Measurements from ENCODE around the gene MBD2.
"Not testable (repeated sequence)": the region's sequence is repeated elsewhere in the genome, so short reads cannot be mapped to it uniquely, and the experiment has no call there.

Gene MBD2, protein sequence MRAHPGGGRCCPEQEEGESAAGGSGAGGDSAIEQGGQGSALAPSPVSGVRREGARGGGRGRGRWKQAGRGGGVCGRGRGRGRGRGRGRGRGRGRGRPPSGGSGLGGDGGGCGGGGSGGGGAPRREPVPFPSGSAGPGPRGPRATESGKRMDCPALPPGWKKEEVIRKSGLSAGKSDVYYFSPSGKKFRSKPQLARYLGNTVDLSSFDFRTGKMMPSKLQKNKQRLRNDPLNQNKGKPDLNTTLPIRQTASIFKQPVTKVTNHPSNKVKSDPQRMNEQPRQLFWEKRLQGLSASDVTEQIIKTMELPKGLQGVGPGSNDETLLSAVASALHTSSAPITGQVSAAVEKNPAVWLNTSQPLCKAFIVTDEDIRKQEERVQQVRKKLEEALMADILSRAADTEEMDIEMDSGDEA

GRCh38 chr18:54224379-54225014 is at the start of gene MBD2:
TSS of gene MBD2 (minus strand) at chr18:54224669. CDS start at chr18:54224559, 110 bp downstream.
- peak; percentile 92 for DNase-seq (ENCODE audit: low read depth)

- peak; percentile 12 for DNase-seq (ENCODE audit: low read depth)
Observed at GRCh38 chr18:54269893-54270844, 45.7 kb upstream of the MBD2 start.

- no peak for DNase-seq (ENCODE audit: low read depth)
Observed at GRCh38 chr18:54268751-54269150, 44.3 kb upstream of the MBD2 start.

DNA sequence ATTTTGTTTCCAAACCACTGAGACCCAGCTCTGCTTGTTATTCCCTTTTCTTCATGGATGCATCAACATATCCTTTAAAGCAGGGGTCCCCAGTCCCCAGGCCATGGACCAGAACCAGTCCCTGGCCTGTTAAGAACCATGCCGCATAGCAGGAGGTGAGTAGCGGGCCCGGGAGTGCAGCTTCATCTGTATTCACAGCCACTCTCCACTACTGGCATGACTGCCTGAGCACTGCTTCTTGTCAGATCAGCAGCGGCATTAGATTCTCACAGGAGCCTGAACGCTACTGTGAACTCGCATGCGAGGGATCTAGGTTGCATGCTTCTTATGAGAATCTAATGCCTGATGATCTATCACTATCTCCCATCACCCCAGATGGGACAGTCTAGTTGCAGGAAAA is 43.2 kb upstream of the MBD2 start:
- DNase-seq (ENCODE audit: low read depth) = no peak

GRCh38 chr18:54263904-54264336 is 39.5 kb upstream of the MBD2 start:
- DNase-seq (ENCODE audit: low read depth) = no peak

DNA sequence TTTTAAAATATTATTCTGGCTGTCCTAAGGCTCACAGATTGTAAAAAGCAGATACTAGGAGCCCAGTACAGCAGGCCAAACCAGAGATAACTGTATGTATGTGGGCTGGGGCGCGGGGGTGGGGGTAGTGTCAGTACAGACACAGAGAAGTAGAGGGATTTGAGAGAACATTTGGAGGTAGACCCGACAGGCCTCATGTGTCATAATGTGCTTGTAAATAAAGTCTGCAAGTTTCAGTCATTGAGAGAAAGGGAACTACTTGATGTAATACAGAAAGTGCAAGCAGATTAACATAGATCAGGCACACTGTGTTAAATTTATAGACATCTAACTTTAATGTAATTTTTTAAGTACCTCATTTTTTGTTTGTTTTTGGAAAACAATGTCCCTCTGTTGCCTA is 37.4 kb upstream of the MBD2 start:
- DNase-seq (ENCODE audit: low read depth) = no peak

DNA sequence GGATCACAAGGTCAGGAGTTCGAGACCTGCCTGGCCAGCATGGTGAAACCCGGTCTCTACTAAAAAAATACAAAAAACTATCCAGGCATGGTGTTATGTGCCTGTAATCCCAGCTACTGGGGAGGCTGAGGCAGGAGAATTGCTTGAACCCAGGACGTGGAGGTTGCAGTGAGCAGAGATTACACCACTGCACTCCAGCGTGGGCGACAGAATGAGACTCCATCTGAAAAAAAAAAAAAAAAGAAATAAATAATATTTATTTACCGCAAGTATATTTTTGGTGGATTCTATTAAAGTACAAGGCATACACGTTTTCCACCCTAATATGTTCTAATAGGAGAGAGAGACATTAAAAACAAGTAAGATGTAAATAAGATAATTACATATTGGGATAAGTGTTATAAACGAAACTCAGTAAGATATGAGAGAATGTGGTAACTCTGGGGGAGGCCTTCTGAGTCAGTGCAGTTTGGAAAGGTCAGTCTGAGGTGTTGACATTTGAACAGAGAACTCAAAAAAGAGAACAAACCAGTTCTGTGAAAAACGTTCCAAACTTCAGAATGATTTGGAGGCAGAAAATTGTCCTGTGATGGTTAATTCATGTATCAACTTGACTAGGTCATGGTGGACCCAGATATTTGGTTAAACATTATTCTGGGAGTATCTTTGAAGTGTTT is 36.1 kb upstream of the MBD2 start:
- DNase-seq (ENCODE audit: low read depth) = no peak

- DNase-seq (ENCODE audit: low read depth) = not testable (repeated sequence)
Observed at GRCh38 chr18:54257818-54258217, 33.3 kb upstream of the MBD2 start.

GRCh38 chr18:54257015-54257414 is 32.5 kb upstream of the MBD2 start:
- no peak for DNase-seq (ENCODE audit: low read depth)

- DNase-seq (ENCODE audit: low read depth) = no peak
Observed at GRCh38 chr18:54255141-54255540, 30.7 kb upstream of the MBD2 start.

DNA sequence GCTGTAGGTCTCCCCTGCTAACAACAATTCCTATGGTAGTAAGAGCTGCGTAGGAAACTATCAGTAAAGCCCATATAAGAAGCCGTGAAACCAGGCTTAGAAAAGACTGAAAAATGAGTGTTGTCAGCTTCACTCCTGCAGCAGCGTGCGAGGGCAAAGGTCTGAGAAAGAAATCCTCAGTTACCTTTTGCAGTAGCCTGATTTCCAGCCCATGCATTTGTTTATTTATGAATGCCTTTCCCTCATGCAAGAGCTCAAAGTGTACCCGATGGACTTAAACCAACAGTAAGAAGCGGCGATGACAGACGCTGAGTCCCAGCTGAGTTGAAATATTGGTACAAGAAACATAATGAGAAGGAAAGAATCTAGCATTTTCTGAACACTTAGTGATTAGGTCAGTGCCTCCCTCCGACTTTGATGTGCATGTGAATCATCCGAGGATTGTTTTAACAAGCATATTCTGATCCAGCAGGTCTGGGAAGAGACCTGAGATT is 29.8 kb upstream of the MBD2 start:
- no peak for DNase-seq (ENCODE audit: low read depth)

- DNase-seq (ENCODE audit: low read depth) = no peak
Observed at GRCh38 chr18:54251606-54252390, 27.3 kb upstream of the MBD2 start.

DNA sequence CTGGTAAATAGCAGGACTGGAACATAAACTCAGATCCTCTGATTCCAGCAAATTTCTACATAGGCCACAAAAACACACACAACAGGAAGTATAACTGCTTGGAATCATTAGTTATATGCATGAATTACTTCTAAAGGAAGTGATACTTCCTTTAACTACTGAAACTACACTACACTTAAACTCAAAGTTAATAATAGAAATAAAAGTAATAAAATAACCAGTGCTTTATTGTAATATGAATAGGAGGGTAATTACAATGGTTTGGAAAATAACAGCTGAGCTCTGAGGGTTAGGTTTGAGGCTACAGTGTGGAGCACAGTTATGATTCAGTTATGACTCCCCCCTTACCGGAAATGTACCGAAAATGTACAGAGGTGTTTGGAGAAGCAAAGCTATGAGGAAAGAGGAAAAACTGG is 26.4 kb upstream of the MBD2 start:
- DNase-seq (ENCODE audit: low read depth) = no peak

DNA sequence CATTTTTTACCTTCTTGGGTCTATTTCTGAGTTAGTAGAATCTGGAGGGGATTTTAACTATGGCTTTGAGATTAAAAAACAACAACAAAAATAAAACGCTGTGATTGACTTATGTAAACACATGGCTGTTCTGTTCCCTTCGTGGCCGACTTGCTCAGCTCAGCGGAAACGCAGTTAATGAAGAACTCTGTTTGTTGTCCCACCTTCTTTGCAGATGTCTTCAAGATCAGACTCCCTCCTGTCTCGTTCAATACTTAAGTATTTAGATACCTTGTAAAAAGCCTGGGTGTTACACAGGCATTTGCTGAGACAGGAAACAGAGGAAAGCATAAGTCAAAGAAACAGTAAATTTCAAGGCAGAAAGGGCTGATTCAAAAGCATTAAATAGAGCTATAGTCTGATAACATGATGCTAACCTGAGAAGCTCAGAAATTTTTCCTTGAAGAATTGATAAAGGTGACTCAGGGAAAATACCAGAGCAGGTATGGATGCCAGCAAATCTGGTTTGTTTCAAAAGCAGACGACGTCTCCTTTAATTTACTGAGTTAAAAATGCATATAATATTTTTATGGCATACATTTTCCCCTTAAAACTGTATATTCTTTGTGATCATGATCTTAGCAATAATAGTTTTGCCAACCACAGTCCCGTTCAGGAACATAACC is 23.2 kb upstream of the MBD2 start:
- DNase-seq (ENCODE audit: low read depth) = no peak

DNA sequence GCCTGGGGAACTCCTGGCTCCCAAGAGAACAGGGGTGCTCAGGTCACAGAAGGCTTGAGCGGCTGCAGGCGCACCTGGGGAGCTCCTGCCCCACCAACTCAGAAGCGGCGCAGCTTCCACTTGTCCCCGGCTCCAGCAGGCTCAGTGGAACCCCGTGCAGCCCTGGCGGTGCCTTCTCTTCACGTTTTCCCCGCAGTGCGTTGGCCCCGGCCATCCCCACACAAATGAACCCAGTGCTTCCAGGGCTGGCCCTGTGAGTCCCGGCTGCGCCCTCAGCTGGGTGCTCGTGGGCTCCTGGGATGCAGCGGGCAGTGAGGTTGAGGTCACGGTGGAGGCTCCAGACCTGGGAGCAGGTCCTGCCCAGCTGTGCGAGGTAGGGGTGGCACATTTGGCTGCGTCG is 17.9 kb upstream of the MBD2 start:
- no peak for DNase-seq (ENCODE audit: low read depth)

- no peak for DNase-seq (ENCODE audit: low read depth)
Observed at GRCh38 chr18:54241483-54241882, 17.0 kb upstream of the MBD2 start.

DNA sequence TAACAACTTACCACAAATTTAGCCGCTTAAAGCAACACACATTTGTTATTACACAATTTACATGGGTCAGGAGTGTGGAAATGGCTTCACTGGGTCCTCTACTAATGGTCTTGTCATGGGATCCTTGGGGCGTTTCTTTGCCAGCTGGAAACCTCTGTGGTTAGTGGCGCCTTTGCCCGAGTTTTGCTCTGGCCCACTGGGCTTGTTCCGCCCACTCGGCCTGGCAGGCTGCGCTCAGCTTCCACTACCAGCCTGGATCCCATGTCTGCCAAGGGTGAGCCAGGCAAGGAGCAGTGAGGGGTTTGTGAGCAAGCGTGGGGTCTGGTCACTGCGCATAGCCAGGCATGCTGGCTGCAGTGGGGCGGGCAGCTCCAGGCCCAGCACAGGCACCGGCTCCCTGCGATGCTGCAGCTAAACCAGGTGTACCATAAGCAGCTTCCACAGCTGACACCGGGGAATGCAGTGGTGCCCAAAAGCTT is 16.2 kb upstream of the MBD2 start:
- DNase-seq (ENCODE audit: low read depth) = no peak

GRCh38 chr18:54239601-54240000 is 15.1 kb upstream of the MBD2 start:
- no peak for DNase-seq (ENCODE audit: low read depth)

DNA sequence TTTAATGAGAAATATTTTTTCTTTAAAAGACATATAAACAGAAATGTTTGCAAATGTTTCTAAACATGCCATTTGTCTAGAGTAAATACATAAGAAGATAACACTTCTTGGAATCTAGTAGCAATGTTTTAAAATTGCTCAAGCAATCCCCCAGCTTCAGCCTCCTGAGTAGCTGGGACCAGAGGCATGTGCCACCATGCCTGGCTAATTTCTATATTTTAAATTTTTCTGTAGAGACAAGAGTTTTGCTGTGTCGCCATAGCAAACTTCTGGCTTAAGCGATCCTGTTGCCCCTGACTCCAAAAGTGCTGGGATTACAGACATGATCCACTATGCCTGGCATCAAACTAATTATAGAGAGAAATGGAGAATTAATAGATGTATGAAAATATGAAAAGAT is 14.6 kb upstream of the MBD2 start:
- DNase-seq (ENCODE audit: low read depth) = no peak
